RWPE1 (cell line): Measurements from ENCODE around the gene TRIM38.
"Not testable (repeated sequence)": the region's sequence is repeated elsewhere in the genome, so short reads cannot be mapped to it uniquely, and the experiment has no call there.

Experiments used
- CTCF ChIA-PET: fragments of 350-600 bp; sonication (Branson Sonifier 250); formaldehyde crosslinking; extraction: SDS; loops from one replicate; lab custom pipeline; 2021; lab: Yijun Ruan, JAX
- POLR2A ChIA-PET: fragments of 400-600 bp; formaldehyde crosslinking; extraction: SDS; loops from one replicate; lab custom pipeline; 2020; ENCODE audit warnings: antibody characterized with exemption; ENCODE audit not compliant: low non-redundant PET; lab: Yijun Ruan, JAX
- DNase-seq: peaks from one replicate; pipeline ENCODE4 v3.0.0; 2012; ENCODE audit warnings: low spot score
- H3K27ac ChIP-seq: fragments of 450-650 bp; 2 replicates; pipeline ENCODE4 v1.5.1; 2017
- CTCF ChIP-seq: fragments of 450-650 bp; conservative IDR thresholded peaks from 2 replicates; pipeline ENCODE4 v1.5.1; 2017; ENCODE audit warnings: low read depth, mild to moderate bottlenecking

Gene TRIM38

DNA sequence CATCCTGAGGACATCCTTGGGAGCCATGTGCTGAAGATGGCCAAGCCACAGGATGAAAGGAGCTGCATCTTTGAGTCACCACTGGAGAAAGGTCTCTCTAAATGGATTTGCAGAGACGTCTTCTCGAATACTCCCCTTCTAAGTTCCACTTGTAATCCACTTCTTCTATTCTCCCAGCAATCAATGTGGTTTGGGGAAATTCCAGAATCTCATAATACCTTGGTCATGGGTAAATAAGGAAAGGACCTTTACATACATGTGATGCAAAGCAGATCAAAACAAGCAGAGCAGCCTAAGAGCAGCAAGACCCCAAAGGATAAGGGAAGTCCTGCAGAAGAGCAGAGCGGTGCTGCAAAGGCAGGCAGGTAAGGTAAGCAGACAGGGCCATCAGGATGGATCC lies 35.3 kb downstream of the TRIM38 start:
- ChIA-PET CTCF (no interaction called here), POLR2A (no interaction called here)
- no peak for TF ChIP-seq CTCF
- no peak overlapping the region for H3K27ac ChIP-seq
- no peak for DNase-seq

- ChIA-PET CTCF (interaction anchor here (0.7 kb wide), 1 partner anchor 415 kb away, joined by 3 read pairs; no protein-coding TSS in a partner anchor), POLR2A (no interaction called here)
- no peak for TF ChIP-seq CTCF
- H3K27ac ChIP-seq, result no peak overlapping the region
- DNase-seq, result peak; percentile 44
Observed at GRCh38 chr6:25998379-25998778, 35.8 kb downstream of the TRIM38 start.

GRCh38 chr6:25999225-25999624 lies 36.6 kb downstream of the TRIM38 start:
- POLR2A ChIA-PET, DNase-seq, H3K27ac ChIP-seq: not testable (repeated sequence)
- CTCF ChIA-PET, result interaction anchor here (0.7 kb wide), 1 partner anchor 416 kb away, joined by 3 read pairs; no protein-coding TSS in a partner anchor

DNA sequence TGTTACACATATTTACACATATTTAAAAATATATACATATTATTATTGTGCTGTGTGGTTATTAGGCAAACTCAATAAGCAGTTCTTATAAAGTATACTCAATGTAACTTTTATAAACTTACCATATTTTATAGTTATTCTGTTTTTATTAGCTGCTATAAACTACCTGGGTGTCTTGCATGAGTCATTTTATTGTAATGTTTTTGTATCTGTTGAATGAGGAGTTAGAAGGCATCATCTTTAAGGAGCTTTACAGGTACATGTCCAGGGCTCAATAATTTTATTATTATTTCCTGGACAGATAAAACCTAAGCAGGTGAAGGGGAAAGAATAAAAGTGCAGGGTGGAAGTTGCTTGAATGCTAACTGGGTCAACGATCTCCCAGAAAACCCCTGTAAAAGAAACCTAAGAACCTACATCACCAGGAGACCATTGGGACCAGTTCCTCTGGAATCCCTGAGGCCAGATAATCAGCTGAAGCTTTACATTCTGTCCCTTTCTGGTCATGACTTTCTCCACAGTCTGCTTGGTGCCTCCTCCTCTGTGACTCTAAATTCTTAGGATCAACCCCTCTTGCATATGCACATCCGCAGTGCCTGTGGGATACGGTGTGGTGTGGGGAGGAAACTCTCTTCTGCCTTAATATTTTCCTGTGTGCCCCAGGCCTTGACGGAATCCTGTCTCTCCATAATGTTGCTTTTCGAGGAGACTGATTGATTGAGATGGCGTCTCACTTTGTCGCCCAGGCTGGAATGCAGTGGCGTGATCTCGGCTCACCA lies 38.0 kb downstream of the TRIM38 start:
- no peak overlapping the region for H3K27ac ChIP-seq
- CTCF ChIA-PET, result interaction anchor here (0.5 kb wide), 1 partner anchor 64 kb away, joined by 3 read pairs; no protein-coding TSS in a partner anchor
- POLR2A ChIA-PET, result no interaction called here
- DNase-seq, result no peak
- no peak for TF ChIP-seq CTCF

DNA sequence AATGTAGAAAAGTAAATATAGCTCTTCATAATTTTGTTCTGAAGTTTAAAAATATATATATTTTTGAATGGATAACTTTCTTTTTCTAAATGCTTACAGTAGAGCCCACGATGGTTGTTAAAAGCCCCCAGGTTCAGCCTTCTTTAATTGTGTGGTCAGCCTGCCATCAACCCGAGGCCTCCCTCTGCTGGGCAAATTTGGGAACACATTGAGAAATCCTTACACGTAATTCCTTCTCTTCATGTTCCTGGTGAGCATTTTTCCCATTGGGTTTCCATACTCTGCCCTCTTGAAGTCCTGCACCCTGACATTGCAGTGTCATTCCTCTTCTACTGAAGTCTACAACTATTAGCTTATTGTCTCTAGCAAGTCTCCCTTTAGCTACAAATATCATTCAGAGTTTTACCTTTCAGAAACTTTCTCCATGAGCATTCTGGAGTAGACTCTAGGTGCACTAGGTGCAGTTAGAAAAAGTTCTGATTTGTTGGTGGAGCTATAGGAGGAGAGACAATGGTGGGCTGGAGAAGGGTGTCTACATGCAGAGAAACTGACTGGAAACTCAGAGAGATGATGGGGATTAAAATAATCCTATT lies 40.6 kb downstream of the TRIM38 start:
- ChIA-PET POLR2A (no interaction called here), CTCF (interaction anchor here (0.6 to 2.7 kb wide), 7 partner anchors 10 to 313 kb away, joined by 3 to 12 read pairs (median 4); a partner anchor contains a TSS)
- no peak overlapping the region for H3K27ac ChIP-seq
- DNase-seq, result peak; percentile 62
- TF ChIP-seq CTCF, result peak; percentile 89

DNA sequence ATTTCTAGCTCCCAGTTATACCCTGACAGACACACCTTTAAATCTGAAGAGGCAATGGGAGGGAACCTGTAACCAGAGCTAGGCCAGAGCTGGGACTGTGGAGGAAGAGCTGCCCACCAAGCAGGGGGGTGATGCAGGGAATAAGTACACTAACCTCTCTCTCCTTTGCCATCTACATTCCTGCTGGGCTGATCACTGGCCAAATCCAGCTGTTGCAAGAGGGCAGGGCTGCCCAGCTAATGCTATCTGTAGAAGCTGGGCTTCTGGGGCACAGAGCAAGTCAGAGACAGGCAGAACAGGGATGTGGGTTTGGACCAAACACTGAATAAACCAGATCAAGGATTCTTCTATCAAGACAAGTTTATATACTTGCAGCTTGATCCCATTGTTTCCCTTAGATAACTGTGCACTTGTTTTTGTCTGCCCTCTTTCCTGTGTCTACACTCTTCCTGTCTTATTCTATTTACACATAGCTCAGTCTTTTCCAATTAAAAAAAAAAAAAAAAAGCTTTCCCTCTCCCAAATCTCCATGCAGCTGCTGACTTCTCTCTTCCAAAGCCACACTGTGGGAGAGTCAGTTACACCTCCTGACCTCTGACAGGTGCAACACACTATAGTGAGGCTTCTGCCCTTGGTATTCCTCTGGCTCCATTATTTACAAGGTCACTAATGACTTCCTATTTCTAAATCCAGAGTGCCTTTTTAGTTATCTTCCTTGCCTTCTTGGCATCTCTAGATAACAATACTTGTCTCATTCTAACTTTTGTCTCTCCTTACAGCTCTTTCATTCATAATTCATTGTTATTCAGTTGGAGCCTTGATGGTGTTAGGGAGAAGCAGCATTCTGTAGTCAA lies 43.7 kb downstream of the TRIM38 start:
- no peak for DNase-seq
- ChIA-PET CTCF (interaction anchor here (0.8 to 1.9 kb wide), 3 partner anchors 11 to 81 kb away, joined by 3 to 7 read pairs (median 4); partner anchors contain the start of gene HFE), POLR2A (no interaction called here)
- no peak for TF ChIP-seq CTCF
- no peak overlapping the region for H3K27ac ChIP-seq

DNA sequence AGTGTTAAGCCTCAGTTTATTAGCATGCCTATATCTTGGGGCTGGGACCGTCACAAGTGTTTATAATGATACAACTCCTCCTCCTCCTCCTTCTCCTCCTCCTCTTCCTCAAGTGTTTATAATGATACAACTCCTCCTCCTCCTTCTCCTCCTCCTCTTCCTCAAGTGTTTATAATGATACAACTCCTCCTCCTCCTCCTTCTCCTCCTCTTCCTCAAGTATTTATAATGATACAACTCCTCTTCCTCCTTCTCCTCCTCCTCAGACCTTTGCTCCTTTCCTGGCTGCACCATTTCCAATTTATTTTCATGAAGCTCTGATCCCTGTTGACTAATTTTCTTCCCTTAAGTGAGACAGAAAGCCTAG lies 44.3 kb downstream of the TRIM38 start:
- ChIA-PET CTCF (interaction anchor here (1.1 to 1.9 kb wide), 2 partner anchors 11 to 14 kb away, joined by 4 to 7 read pairs; a partner anchor contains a TSS), POLR2A (interaction anchor here (0.6 kb wide), 1 partner anchor 18 kb away, joined by 3 read pairs; no protein-coding TSS in a partner anchor)
- not testable (repeated sequence) for H3K27ac ChIP-seq, DNase-seq
